Progenitor cell of endocrine pancreas (in vitro differentiated cells): ENCODE results near the gene POPDC2. TPM values are rescaled to one million over a fixed set of nuclear protein-coding genes. Genes with fewer than 3 reads are reported as not detected.

ENCODE experiments used
- DNase-seq: peaks from one replicate; pipeline ENCODE4 v3.0.0; 2021; ENCODE audit warnings: low spot score; ENCODE audit not compliant: unreplicated experiment
- H3K27ac Mint-ChIP-seq: 2 replicates; pipeline ENCODE4 v1.8.0; 2021; ENCODE audit warnings: mild to moderate bottlenecking, moderate library complexity, mixed read lengths
- H3K27me3 Mint-ChIP-seq: 2 replicates; pipeline ENCODE4 v1.8.0; 2021; ENCODE audit warnings: mixed read lengths
- H3K36me3 Mint-ChIP-seq: 2 replicates; pipeline ENCODE4 v1.8.0; 2022; ENCODE audit warnings: mixed read lengths; ENCODE audit not compliant: insufficient read depth
- H3K4me1 Mint-ChIP-seq: 2 replicates; pipeline ENCODE4 v1.8.0; 2021; ENCODE audit warnings: low read depth, mixed read lengths
- H3K4me3 Mint-ChIP-seq: 2 replicates; pipeline ENCODE4 v1.8.0; 2021; ENCODE audit warnings: low read depth, mild to moderate bottlenecking, moderate library complexity, mixed read lengths
- H3K9me3 Mint-ChIP-seq: 2 replicates; pipeline ENCODE4 v1.8.0; 2021; ENCODE audit warnings: low read depth, mixed read lengths
- CTCF ChIP-seq: fragments of 200-600 bp; sonication (generic); IDR thresholded peaks from one replicate; pipeline ENCODE4 v1.5.0; 2021; ENCODE audit warnings: antibody characterized with exemption, mild to moderate bottlenecking; ENCODE audit not compliant: unreplicated experiment
- total RNA-seq: library from RNA; stranded (reverse); gene quantifications from 2 replicates; pipeline ENCODE4 v1.2.1, GENCODE V29; 2021

POPDC2 gene
- total RNA-seq, 1 donor from 2014 or later = 3.8 TPM

- no peaks in the 10 kb centered on the region for H3K9me3 Mint-ChIP-seq
- H3K36me3 Mint-ChIP-seq = peaks cover 9% of the 10 kb centered on the region
- H3K27ac Mint-ChIP-seq = no peak overlapping the region
- no peaks in the 10 kb centered on the region for H3K27me3 Mint-ChIP-seq
- no peak for TF ChIP-seq CTCF
- DNase-seq = no peak
- peaks cover 17% of the 10 kb centered on the region for H3K4me1 Mint-ChIP-seq
- H3K4me3 Mint-ChIP-seq = peak overlapping the region; percentile 90
Observed at GRCh38 chr3:119675188-119675874, 14.9 kb upstream of the POPDC2 start.

GRCh38 chr3:119673875-119674274 lies 13.5 kb upstream of the POPDC2 start:
- Mint-ChIP-seq H3K4me1 (peaks cover 17% of the 10 kb centered on the region), H3K4me3 (no peak overlapping the region), H3K9me3 (no peaks in the 10 kb centered on the region), H3K36me3 (peaks cover 9% of the 10 kb centered on the region), H3K27ac (no peak overlapping the region), H3K27me3 (no peaks in the 10 kb centered on the region)
- TF ChIP-seq CTCF = no peak
- no peak for DNase-seq

GRCh38 chr3:119672776-119673175 lies 12.4 kb upstream of the POPDC2 start:
- Mint-ChIP-seq H3K9me3 (no peaks in the 10 kb centered on the region), H3K4me1 (peaks cover 16% of the 10 kb centered on the region), H3K36me3 (peaks cover 9% of the 10 kb centered on the region), H3K27ac (no peak overlapping the region), H3K4me3 (no peak overlapping the region), H3K27me3 (no peaks in the 10 kb centered on the region)
- DNase-seq = no peak
- TF ChIP-seq CTCF = no peak

- no peak for DNase-seq
- no peaks in the 10 kb centered on the region for H3K27me3 Mint-ChIP-seq
- no peaks in the 10 kb centered on the region for H3K9me3 Mint-ChIP-seq
- H3K36me3 Mint-ChIP-seq = peaks cover 11% of the 10 kb centered on the region
- H3K4me1 Mint-ChIP-seq = no peaks in the 10 kb centered on the region
- H3K27ac Mint-ChIP-seq = no peak overlapping the region
- TF ChIP-seq CTCF = no peak
- H3K4me3 Mint-ChIP-seq = no peak overlapping the region
Observed at GRCh38 chr3:119669906-119670570, 9.6 kb upstream of the POPDC2 start.

- Mint-ChIP-seq H3K4me1 (no peaks in the 10 kb centered on the region), H3K27me3 (no peaks in the 10 kb centered on the region), H3K36me3 (peaks cover 2% of the 10 kb centered on the region), H3K9me3 (no peaks in the 10 kb centered on the region), H3K27ac (no peak overlapping the region), H3K4me3 (no peak overlapping the region)
- TF ChIP-seq CTCF = no peak
- no peak for DNase-seq
Observed at GRCh38 chr3:119665954-119666559, 5.7 kb upstream of the POPDC2 start.
